HepG2 (cell line): ENCODE results near the gene PPP2R5C. TPM values are rescaled to one million over a fixed set of nuclear protein-coding genes. Genes with fewer than 3 reads are reported as not detected.

Experiments
- ARNT2 ChIP-seq: sonication (generic); formaldehyde crosslinking; IDR thresholded peaks from 2 replicates; pipeline ENCODE4 v1.8.0; 2022; ENCODE audit warnings: mild to moderate bottlenecking, low read depth, missing genetic modification reagents, moderate library complexity
- CREB3 ChIP-seq: sonication (generic); formaldehyde crosslinking; IDR thresholded peaks from 2 replicates; pipeline ENCODE4 v1.5.0; 2020; ENCODE audit warnings: missing genetic modification reagents
- ELF1 ChIP-seq: sonication (generic); formaldehyde crosslinking; IDR thresholded peaks from 2 replicates; pipeline ENCODE4 v1.4.0; 2020; ENCODE audit warnings: missing genetic modification reagents
- FIP1L1 ChIP-seq: fragments of 200-400 bp; formaldehyde crosslinking; IDR thresholded peaks from 2 replicates; pipeline ENCODE4 v1.6.1; 2018; ENCODE audit warnings: low read depth, mild to moderate bottlenecking, low read length, moderate library complexity, borderline replicate concordance; ENCODE audit not compliant: insufficient read depth
- GABPA ChIP-seq, 2 experiments: IDR thresholded peaks; 2 replicates each; pipeline ENCODE4 v1.6.1; 2011 to 2016; ENCODE audit warnings: low read depth in 2 of 2, low read length in 1 of 2, missing biosample characterization in 1 of 2, missing genetic modification characterization in 1 of 2
- HBP1 ChIP-seq: IDR thresholded peaks from 2 replicates; pipeline ENCODE4 v1.6.1; 2016; ENCODE audit warnings: low read depth, control low read depth
- HOXA3 ChIP-seq: sonication (generic); formaldehyde crosslinking; IDR thresholded peaks from 2 replicates; pipeline ENCODE4 v1.5.0; 2020; ENCODE audit warnings: missing genetic modification reagents
- HOXD1 ChIP-seq: sonication (generic); formaldehyde crosslinking; IDR thresholded peaks from 2 replicates; pipeline ENCODE4 v1.5.0; 2020; ENCODE audit warnings: missing genetic modification reagents
- KDM6A ChIP-seq: IDR thresholded peaks from 2 replicates; pipeline ENCODE4 v1.6.1; 2016; ENCODE audit warnings: low read depth
- MTF2 ChIP-seq: sonication (generic); formaldehyde crosslinking; IDR thresholded peaks from 2 replicates; pipeline ENCODE4 v1.5.0; 2020; ENCODE audit warnings: missing genetic modification reagents, borderline replicate concordance
- NCOR1 ChIP-seq: fragments of 200-600 bp; sonication (generic); IDR thresholded peaks from 2 replicates; pipeline ENCODE4 v1.7.0; 2017; ENCODE audit warnings: antibody characterized with exemption, low read length, borderline replicate concordance
- NFATC3 ChIP-seq: sonication (generic); formaldehyde crosslinking; IDR thresholded peaks from 2 replicates; pipeline ENCODE4 v1.5.1; 2020; ENCODE audit warnings: mild to moderate bottlenecking, missing genetic modification reagents
- NFYB ChIP-seq: sonication (generic); formaldehyde crosslinking; IDR thresholded peaks from 2 replicates; pipeline ENCODE4 v1.4.0; 2020; ENCODE audit warnings: missing genetic modification reagents
- NPAS2 ChIP-seq: sonication (generic); formaldehyde crosslinking; IDR thresholded peaks from 2 replicates; pipeline ENCODE4 v1.8.0; 2022; ENCODE audit warnings: mild to moderate bottlenecking, missing genetic modification reagents, borderline replicate concordance
- NR2C2 ChIP-seq: sonication (generic); formaldehyde crosslinking; IDR thresholded peaks from 2 replicates; pipeline ENCODE4 v1.4.0; 2020; ENCODE audit warnings: missing genetic modification reagents, mild to moderate bottlenecking, moderate library complexity, borderline replicate concordance
- NR3C1 ChIP-seq: sonication (generic); formaldehyde crosslinking; IDR thresholded peaks from 2 replicates; pipeline ENCODE4 v1.4.0; 2020; ENCODE audit warnings: missing genetic modification reagents
- RNF219 ChIP-seq: sonication (generic); formaldehyde crosslinking; IDR thresholded peaks from 2 replicates; pipeline ENCODE4 v1.5.0; 2020; ENCODE audit warnings: mild to moderate bottlenecking, missing genetic modification reagents
- SIX1 ChIP-seq: sonication (generic); formaldehyde crosslinking; IDR thresholded peaks from 2 replicates; pipeline ENCODE4 v1.4.0; 2020; ENCODE audit warnings: missing genetic modification reagents, borderline replicate concordance
- SMAD9 ChIP-seq: sonication (generic); formaldehyde crosslinking; IDR thresholded peaks from 2 replicates; pipeline ENCODE4 v1.5.1; 2020; ENCODE audit warnings: mild to moderate bottlenecking, missing genetic modification reagents
- SNAI1 ChIP-seq: sonication (generic); formaldehyde crosslinking; IDR thresholded peaks from 2 replicates; pipeline ENCODE4 v1.5.0; 2020; ENCODE audit warnings: mild to moderate bottlenecking, missing genetic modification reagents, borderline replicate concordance
- SPEN ChIP-seq: sonication (generic); formaldehyde crosslinking; IDR thresholded peaks from 2 replicates; pipeline ENCODE4 v1.5.1; 2020; ENCODE audit warnings: low read depth, mild to moderate bottlenecking, missing genetic modification reagents
- SRY ChIP-seq: sonication (generic); formaldehyde crosslinking; IDR thresholded peaks from 2 replicates; pipeline ENCODE4 v1.8.0; 2022; ENCODE audit warnings: mild to moderate bottlenecking, missing genetic modification reagents
- TAF1 ChIP-seq: sonication (generic); formaldehyde crosslinking; IDR thresholded peaks from 2 replicates; pipeline ENCODE4 v1.4.0; 2020; ENCODE audit warnings: missing genetic modification reagents
- ZFP82 ChIP-seq: sonication (generic); formaldehyde crosslinking; IDR thresholded peaks from 2 replicates; pipeline ENCODE4 v1.5.1; 2020; ENCODE audit warnings: mild to moderate bottlenecking, missing genetic modification reagents, borderline replicate concordance
- ZNF446 ChIP-seq: sonication (generic); formaldehyde crosslinking; IDR thresholded peaks from 2 replicates; pipeline ENCODE4 v1.5.0; 2020; ENCODE audit warnings: mild to moderate bottlenecking, missing genetic modification reagents
- ZNF567 ChIP-seq: sonication (generic); formaldehyde crosslinking; IDR thresholded peaks from 2 replicates; pipeline ENCODE4 v1.8.1; 2023; ENCODE audit warnings: mild to moderate bottlenecking, missing genetic modification reagents, borderline replicate concordance
- ZNF720 ChIP-seq: sonication (generic); formaldehyde crosslinking; IDR thresholded peaks from 2 replicates; pipeline ENCODE4 v1.4.0; 2020; ENCODE audit warnings: missing genetic modification reagents
- ZSCAN31 ChIP-seq: sonication (generic); formaldehyde crosslinking; IDR thresholded peaks from 2 replicates; pipeline ENCODE4 v1.5.0; 2020; ENCODE audit warnings: low read depth, mild to moderate bottlenecking, missing genetic modification reagents
- polyA plus RNA-seq, 8 experiments: library from polyadenylated mRNA; depleted of rRNA in 3 of 8; stranded (reverse) in 7 of 8; unstranded in 1 of 8; fragments of >200 nt; fragmentation: Illumina TruSeq in 4 of 8; extraction: Trizol in 4 of 8; gene quantifications; 2 replicates each; pipeline versions ENCODE4 v1.2.1 to v1.2.3, GENCODE V29; 2011 to 2016; ENCODE audit warnings: low read depth in 4 of 8, missing spikeins in 1 of 8, mixed read lengths in 1 of 8; ENCODE audit not compliant: insufficient read depth in 1 of 8
- total RNA-seq, 5 experiments: library from RNA; depleted of rRNA; stranded (reverse); fragments of >200 nt; fragmentation: Illumina TruSeq; extraction: Trizol; gene quantifications; 2 replicates each; pipeline ENCODE4 v1.2.3, GENCODE V29; 2016; ENCODE audit warnings: low read depth in 1 of 5

PPP2R5C gene
- total and polyA plus RNA-seq, 2 of the 13 experiments (the other 11 are each of a cell fraction or from before 2014, with no cell fraction given): 74.3 to 78.5 TPM

DNA sequence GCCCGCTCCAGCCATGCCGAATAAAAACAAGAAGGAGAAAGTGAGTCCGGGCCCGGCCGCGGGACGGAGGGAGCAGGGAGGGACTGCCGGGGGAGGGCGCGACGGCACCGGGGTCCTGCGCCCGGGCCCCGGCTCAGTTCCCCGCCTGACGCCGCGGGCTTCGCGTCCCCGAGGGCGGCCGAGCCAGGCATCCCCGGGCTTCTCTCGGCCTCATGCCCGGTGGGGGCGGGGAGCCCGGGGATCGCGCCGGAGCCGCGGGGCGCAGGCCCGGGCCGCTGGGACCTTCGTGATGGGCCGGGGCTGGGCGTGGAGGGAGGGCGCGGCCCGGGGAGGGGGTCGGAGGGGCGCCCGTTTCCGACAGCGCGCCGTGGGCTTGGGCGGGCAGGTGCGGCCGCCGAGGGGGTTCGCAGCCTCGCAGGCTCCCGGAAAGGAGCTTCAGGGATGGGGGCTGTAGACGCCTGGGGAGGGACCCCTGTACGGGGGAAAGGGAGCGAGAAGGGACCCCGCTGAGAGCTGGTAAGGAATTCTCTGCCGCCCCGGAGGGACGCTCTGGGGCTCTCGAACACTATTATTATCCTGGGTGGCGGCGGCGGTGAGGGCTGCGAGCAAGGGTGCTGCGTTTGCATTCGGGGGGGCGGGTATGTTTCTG lies 496 bp downstream of the PPP2R5C start (continued):
- TF ChIP-seq SMAD9 (CRISPR knock-in tag): no peak
- no peak for TF ChIP-seq KDM6A (CRISPR knock-in tag)
- no peak for TF ChIP-seq NCOR1
- TF ChIP-seq ELF1: no peak
- no peak for TF ChIP-seq SNAI1 (CRISPR knock-in tag)
- no peak for TF ChIP-seq HBP1
- TF ChIP-seq ZFP82 (CRISPR knock-in tag): 0 out of 2 replicates have a peak, but pooled peaks have one; percentile 36
- no peak for TF ChIP-seq ZNF720
- TF ChIP-seq NFATC3 (CRISPR knock-in tag): no peak
- TF ChIP-seq NR3C1: no peak
- no peak for TF ChIP-seq GABPA (IDR thresholded peaks at IDR 0.05; ENCODE audit: low read depth, low read length)
- no peak for TF ChIP-seq GABPA (CRISPR knock-in tag; IDR thresholded peaks at IDR 0.05; ENCODE audit: low read depth)
- TF ChIP-seq RNF219 (CRISPR knock-in tag): no peak
- TF ChIP-seq TAF1: no peak
- no peak for TF ChIP-seq SPEN
- no peak for TF ChIP-seq MTF2 (CRISPR knock-in tag)
- no peak for TF ChIP-seq NR2C2 (CRISPR knock-in tag)
- no peak for TF ChIP-seq CREB3 (CRISPR knock-in tag)
- TF ChIP-seq ZNF567 (CRISPR knock-in tag): no peak
- no peak for TF ChIP-seq ZNF446
- no peak for TF ChIP-seq HOXD1 (CRISPR knock-in tag)
- no peak for TF ChIP-seq SRY
- no peak for TF ChIP-seq ZSCAN31 (CRISPR knock-in tag)
- no peak for TF ChIP-seq NFYB (CRISPR knock-in tag)
- no peak for TF ChIP-seq SIX1 (CRISPR knock-in tag)
- no peak for TF ChIP-seq FIP1L1
- TF ChIP-seq ARNT2 (CRISPR knock-in tag): 0 out of 2 replicates have a peak, but pooled peaks have one; percentile 26
- peak; percentile 46 for TF ChIP-seq HOXA3 (CRISPR knock-in tag)
- no peak for TF ChIP-seq NPAS2 (CRISPR knock-in tag)
